ENCODE results near the gene KCNK7.

Gene KCNK7

GRCh38 chr11:65580756-65581155, 14.8 kb downstream of the KCNK7 start:
- H2AFZ ChIP-seq (ENCODE audit: insufficient read depth, low read length, poor library complexity), result no peak overlapping the region
- no CpG with 5 or more reads among the region's 8 CpGs for WGBS (ENCODE audit: extremely low coverage, insufficient coverage, insufficient read length)

GRCh38 chr11:65580031-65580692, 15.4 kb downstream of the KCNK7 start:
- peaks cover 6% of the 10 kb centered on the region for H3K79me1 ChIP-seq (ENCODE audit: low read length)
- H3K23ac ChIP-seq (ENCODE audit: low read length), result no peak overlapping the region
- peaks cover 20 to 29% of the 10 kb centered on the region in 2 experiments for H3K36me3 ChIP-seq (ENCODE audit: control insufficient read depth in 1 of 2, insufficient read depth in 2 of 2, low read length in 2 of 2)
- no peak overlapping the region for H3K4me2 ChIP-seq (ENCODE audit: low read length)
- no peak overlapping the region for H4K91ac ChIP-seq (ENCODE audit: low read depth, low read length)
- no peak overlapping the region for H3K27ac ChIP-seq (ENCODE audit: low read depth, low read length)
- no peaks in the 10 kb centered on the region for H3K27me3 ChIP-seq (ENCODE audit: insufficient read depth, low read length)
- no peak overlapping the region for H2BK12ac ChIP-seq (ENCODE audit: low read length)
- H3K9me3 ChIP-seq (ENCODE audit: insufficient read depth, low read depth, low read length), result no peaks in the 10 kb centered on the region
- no CpG with 5 or more reads among the region's 19 CpGs for WGBS (ENCODE audit: extremely low coverage, insufficient coverage, insufficient read length)
- DNase-seq, result no peak
- no peak overlapping the region for H4K12ac ChIP-seq (ENCODE audit: low read depth, low read length)
- H3K18ac ChIP-seq (ENCODE audit: low read length), result no peak overlapping the region
- no peak overlapping the region for H3K4ac ChIP-seq (ENCODE audit: low read depth, low read length)
- no peak overlapping the region for H3K14ac ChIP-seq (ENCODE audit: low read length)
- H2AFZ ChIP-seq (ENCODE audit: insufficient read depth, low read length, poor library complexity), result no peak overlapping the region
- no peak overlapping the region for H3K9ac ChIP-seq (ENCODE audit: low read length)
- H2BK5ac ChIP-seq (ENCODE audit: low read depth, low read length, poor library complexity), result no peak overlapping the region
- peaks cover 9 to 17% of the 10 kb centered on the region in 2 experiments for H3K4me1 ChIP-seq (ENCODE audit: control insufficient read depth in 1 of 2, insufficient read depth in 2 of 2, low read length in 2 of 2)
- H3K4me3 ChIP-seq (ENCODE audit: low read depth, low read length), result no peak overlapping the region
- H2AK5ac ChIP-seq (ENCODE audit: low read length), result no peak overlapping the region
- peaks cover 7% of the 10 kb centered on the region for H3K79me2 ChIP-seq (ENCODE audit: control insufficient read depth, insufficient read depth, low read length, poor library complexity)
- H4K8ac ChIP-seq (ENCODE audit: low read depth, low read length), result no peak overlapping the region
- H2BK120ac ChIP-seq (ENCODE audit: insufficient read depth, low read length, poor library complexity), result no peak overlapping the region

More at GRCh38 chr11:65580756-65581155, 14.8 kb downstream of the KCNK7 start:
- Histone ChIP-seq H4K12ac (ENCODE audit: low read depth, low read length) (no peak overlapping the region), H2BK5ac (ENCODE audit: low read depth, low read length, poor library complexity) (no peak overlapping the region), H3K23ac (ENCODE audit: low read length) (no peak overlapping the region), H3K9ac (ENCODE audit: low read length) (no peak overlapping the region), H2AK5ac (ENCODE audit: low read length) (no peak overlapping the region), H3K79me2 (ENCODE audit: control insufficient read depth, insufficient read depth, low read length, poor library complexity) (peaks cover 7% of the 10 kb centered on the region), H3K27ac (ENCODE audit: low read depth, low read length) (no peak overlapping the region), H3K4me3 (ENCODE audit: low read depth, low read length) (no peak overlapping the region), H3K36me3 (ENCODE audit: control insufficient read depth in 1 of 2, insufficient read depth in 2 of 2, low read length in 2 of 2) (peaks cover 22 to 29% of the 10 kb centered on the region in 2 experiments), H2BK12ac (ENCODE audit: low read length) (no peak overlapping the region), H3K18ac (ENCODE audit: low read length) (no peak overlapping the region), H4K8ac (ENCODE audit: low read depth, low read length) (no peak overlapping the region), H3K4me2 (ENCODE audit: low read length) (no peak overlapping the region), H2BK120ac (ENCODE audit: insufficient read depth, low read length, poor library complexity) (no peak overlapping the region), H3K79me1 (ENCODE audit: low read length) (peaks cover 3% of the 10 kb centered on the region), H3K4me1 (ENCODE audit: control insufficient read depth in 1 of 2, insufficient read depth in 2 of 2, low read length in 2 of 2) (peaks cover 5 to 11% of the 10 kb centered on the region in 2 experiments), H3K4ac (ENCODE audit: low read depth, low read length) (no peak overlapping the region), H3K9me3 (ENCODE audit: insufficient read depth, low read depth, low read length) (no peaks in the 10 kb centered on the region), H3K27me3 (ENCODE audit: insufficient read depth, low read length) (no peaks in the 10 kb centered on the region), H3K14ac (ENCODE audit: low read length) (no peak overlapping the region), H4K91ac (ENCODE audit: low read depth, low read length) (no peak overlapping the region)
- no peak for DNase-seq

GRCh38 chr11:65579291-65579690, 16.3 kb downstream of the KCNK7 start:
- Histone ChIP-seq H2BK12ac (ENCODE audit: low read length) (no peak overlapping the region), H3K79me2 (ENCODE audit: control insufficient read depth, insufficient read depth, low read length, poor library complexity) (peaks cover 7% of the 10 kb centered on the region), H3K14ac (ENCODE audit: low read length) (no peak overlapping the region), H4K12ac (ENCODE audit: low read depth, low read length) (no peak overlapping the region), H2BK120ac (ENCODE audit: insufficient read depth, low read length, poor library complexity) (no peak overlapping the region), H3K4me1 (ENCODE audit: control insufficient read depth in 1 of 2, insufficient read depth in 2 of 2, low read length in 2 of 2) (peaks cover 16 to 22% of the 10 kb centered on the region in 2 experiments), H3K9me3 (ENCODE audit: insufficient read depth, low read depth, low read length) (no peaks in the 10 kb centered on the region), H3K27me3 (ENCODE audit: insufficient read depth, low read length) (no peaks in the 10 kb centered on the region), H3K9ac (ENCODE audit: low read length) (no peak overlapping the region), H3K4me2 (ENCODE audit: low read length) (no peak overlapping the region), H3K4me3 (ENCODE audit: low read depth, low read length) (no peak overlapping the region), H3K27ac (ENCODE audit: low read depth, low read length) (no peak overlapping the region), H3K79me1 (ENCODE audit: low read length) (peaks cover 11% of the 10 kb centered on the region), H4K8ac (ENCODE audit: low read depth, low read length) (no peak overlapping the region), H3K18ac (ENCODE audit: low read length) (no peak overlapping the region), H4K91ac (ENCODE audit: low read depth, low read length) (no peak overlapping the region), H2AK5ac (ENCODE audit: low read length) (no peak overlapping the region), H3K23ac (ENCODE audit: low read length) (no peak overlapping the region), H2AFZ (ENCODE audit: insufficient read depth, low read length, poor library complexity) (no peak overlapping the region), H3K4ac (ENCODE audit: low read depth, low read length) (no peak overlapping the region), H3K36me3 (ENCODE audit: control insufficient read depth in 1 of 2, insufficient read depth in 2 of 2, low read length in 2 of 2) (peaks cover 20 to 25% of the 10 kb centered on the region in 2 experiments), H2BK5ac (ENCODE audit: low read depth, low read length, poor library complexity) (no peak overlapping the region)
- peak in 1 of 2 donors; percentile 32 for DNase-seq
- WGBS (ENCODE audit: extremely low coverage, insufficient coverage, insufficient read length), result no CpG with 5 or more reads among the region's 4 CpGs

- Histone ChIP-seq H3K4me2 (ENCODE audit: low read length) (no peak overlapping the region), H2BK12ac (ENCODE audit: low read length) (no peak overlapping the region), H3K27me3 (ENCODE audit: insufficient read depth, low read length) (no peaks in the 10 kb centered on the region), H2BK5ac (ENCODE audit: low read depth, low read length, poor library complexity) (no peak overlapping the region), H3K4ac (ENCODE audit: low read depth, low read length) (no peak overlapping the region), H3K9me3 (ENCODE audit: insufficient read depth, low read depth, low read length) (no peaks in the 10 kb centered on the region), H3K14ac (ENCODE audit: low read length) (no peak overlapping the region), H2BK120ac (ENCODE audit: insufficient read depth, low read length, poor library complexity) (no peak overlapping the region), H4K8ac (ENCODE audit: low read depth, low read length) (no peak overlapping the region), H3K9ac (ENCODE audit: low read length) (no peak overlapping the region), H3K79me2 (ENCODE audit: control insufficient read depth, insufficient read depth, low read length, poor library complexity) (peaks cover 7% of the 10 kb centered on the region), H3K27ac (ENCODE audit: low read depth, low read length) (no peak overlapping the region), H3K4me1 (ENCODE audit: control insufficient read depth in 1 of 2, insufficient read depth in 2 of 2, low read length in 2 of 2) (peaks cover 17 to 25% of the 10 kb centered on the region in 2 experiments), H4K91ac (ENCODE audit: low read depth, low read length) (no peak overlapping the region), H2AK5ac (ENCODE audit: low read length) (no peak overlapping the region), H3K79me1 (ENCODE audit: low read length) (peaks cover 12% of the 10 kb centered on the region), H3K4me3 (ENCODE audit: low read depth, low read length) (no peak overlapping the region), H2AFZ (ENCODE audit: insufficient read depth, low read length, poor library complexity) (no peak overlapping the region), H3K23ac (ENCODE audit: low read length) (no peak overlapping the region), H3K18ac (ENCODE audit: low read length) (no peak overlapping the region), H3K36me3 (ENCODE audit: control insufficient read depth in 1 of 2, insufficient read depth in 2 of 2, low read length in 2 of 2) (peaks cover 20 to 28% of the 10 kb centered on the region in 2 experiments), H4K12ac (ENCODE audit: low read depth, low read length) (no peak overlapping the region)
- WGBS (ENCODE audit: extremely low coverage, insufficient coverage, insufficient read length), result no CpG with 5 or more reads among the region's 3 CpGs
- no peak for DNase-seq
Observed at GRCh38 chr11:65578667-65579066, 16.9 kb downstream of the KCNK7 start.

Measured in trophoblast cell (in vitro differentiated cells and primary cell).